Measurements from ENCODE around the gene MINDY1.

The MINDY1 gene

DNA sequence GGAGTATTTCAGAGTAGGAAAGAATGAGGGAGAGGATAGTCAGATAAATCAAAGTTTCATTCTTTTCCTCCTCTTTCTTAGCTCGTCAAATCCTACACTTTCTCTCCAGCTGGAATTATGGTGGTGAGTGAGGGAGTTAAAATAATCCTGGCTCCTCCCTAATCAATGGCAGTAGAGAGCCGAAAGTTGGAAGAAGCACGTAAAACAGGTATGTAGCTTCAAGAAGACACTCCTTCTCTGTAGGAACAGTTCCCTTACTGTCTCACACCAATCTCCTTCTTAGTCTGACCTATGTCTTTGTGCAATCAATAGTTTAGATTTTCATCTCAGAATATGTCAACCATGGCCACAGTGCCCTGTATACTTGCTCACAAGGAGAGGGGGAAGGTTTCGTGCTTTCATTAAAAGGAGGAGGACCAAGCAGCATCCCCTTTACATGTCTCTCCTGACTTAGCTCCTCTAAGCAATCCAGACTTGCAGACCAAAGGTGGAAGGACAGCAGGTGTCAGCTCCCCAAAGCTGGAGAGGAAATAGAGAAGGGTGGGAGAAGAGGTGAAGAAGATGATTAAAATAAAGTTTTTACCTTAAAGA is 878 bp downstream of the MINDY1 start:
- TF ChIP-seq, protein P1, sequence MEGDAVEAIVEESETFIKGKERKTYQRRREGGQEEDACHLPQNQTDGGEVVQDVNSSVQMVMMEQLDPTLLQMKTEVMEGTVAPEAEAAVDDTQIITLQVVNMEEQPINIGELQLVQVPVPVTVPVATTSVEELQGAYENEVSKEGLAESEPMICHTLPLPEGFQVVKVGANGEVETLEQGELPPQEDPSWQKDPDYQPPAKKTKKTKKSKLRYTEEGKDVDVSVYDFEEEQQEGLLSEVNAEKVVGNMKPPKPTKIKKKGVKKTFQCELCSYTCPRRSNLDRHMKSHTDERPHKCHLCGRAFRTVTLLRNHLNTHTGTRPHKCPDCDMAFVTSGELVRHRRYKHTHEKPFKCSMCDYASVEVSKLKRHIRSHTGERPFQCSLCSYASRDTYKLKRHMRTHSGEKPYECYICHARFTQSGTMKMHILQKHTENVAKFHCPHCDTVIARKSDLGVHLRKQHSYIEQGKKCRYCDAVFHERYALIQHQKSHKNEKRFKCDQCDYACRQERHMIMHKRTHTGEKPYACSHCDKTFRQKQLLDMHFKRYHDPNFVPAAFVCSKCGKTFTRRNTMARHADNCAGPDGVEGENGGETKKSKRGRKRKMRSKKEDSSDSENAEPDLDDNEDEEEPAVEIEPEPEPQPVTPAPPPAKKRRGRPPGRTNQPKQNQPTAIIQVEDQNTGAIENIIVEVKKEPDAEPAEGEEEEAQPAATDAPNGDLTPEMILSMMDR (IDR thresholded peaks at IDR 0.05) = no peak
- Histone ChIP-seq H3K4me3 (ENCODE audit: low read depth, low read length) (peak overlapping the region; percentile 78), H3K27ac (peak overlapping the region; percentile 95), H3K4me2 (ENCODE audit: low read length) (peak overlapping the region; percentile 63), H3K9ac (peak overlapping the region; percentile 11), H3K27me3 (ENCODE audit: control insufficient read depth, insufficient read depth, low read length) (no peaks in the 10 kb centered on the region), H3K36me3 (ENCODE audit: control insufficient read depth, insufficient read depth, low read length) (no peaks in the 10 kb centered on the region), H3K79me2 (peaks cover 5% of the 10 kb centered on the region), H3K9me3 (ENCODE audit: control insufficient read depth, low read length) (no peaks in the 10 kb centered on the region), H2AFZ (peak overlapping the region; percentile 85), H3K4me1 (peaks cover 11% of the 10 kb centered on the region)

DNA sequence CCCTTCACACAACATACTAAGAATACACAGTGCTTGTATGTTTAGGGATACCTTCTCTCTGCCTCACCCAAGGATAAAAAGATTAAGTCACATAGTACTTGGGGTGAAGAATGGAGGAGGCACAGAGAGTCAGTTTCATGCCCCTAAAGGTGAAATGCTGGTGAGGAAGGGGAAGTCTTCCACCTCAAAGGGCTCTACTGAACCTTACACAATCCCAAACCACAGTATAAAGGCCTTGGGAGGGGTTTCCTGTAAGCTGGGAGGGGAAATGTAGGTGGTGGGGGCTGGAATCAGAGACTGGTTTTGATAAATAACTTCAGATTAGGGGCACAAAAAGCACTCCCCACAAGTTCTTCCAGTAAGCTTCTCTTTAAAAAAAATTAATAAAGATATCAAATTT is 3.5 kb downstream of the MINDY1 start:
- no peaks in the 10 kb centered on the region for H3K36me3 ChIP-seq (ENCODE audit: control insufficient read depth, insufficient read depth, low read length)
- peak overlapping the region; percentile 23 for H3K4me3 ChIP-seq (ENCODE audit: low read depth, low read length)
- H3K27me3 ChIP-seq (ENCODE audit: control insufficient read depth, insufficient read depth, low read length) = no peaks in the 10 kb centered on the region
- no peak overlapping the region for H3K9ac ChIP-seq
- H3K27ac ChIP-seq = no peak overlapping the region
- H2AFZ ChIP-seq = no peak overlapping the region
- peaks cover 11% of the 10 kb centered on the region for H3K4me1 ChIP-seq
- H3K79me2 ChIP-seq = peaks cover 5% of the 10 kb centered on the region
- peak overlapping the region; percentile 13 for H3K4me2 ChIP-seq (ENCODE audit: low read length)
- H3K9me3 ChIP-seq (ENCODE audit: control insufficient read depth, low read length) = no peaks in the 10 kb centered on the region
- TF ChIP-seq, protein P1 (IDR thresholded peaks at IDR 0.05) = no peak

DNA sequence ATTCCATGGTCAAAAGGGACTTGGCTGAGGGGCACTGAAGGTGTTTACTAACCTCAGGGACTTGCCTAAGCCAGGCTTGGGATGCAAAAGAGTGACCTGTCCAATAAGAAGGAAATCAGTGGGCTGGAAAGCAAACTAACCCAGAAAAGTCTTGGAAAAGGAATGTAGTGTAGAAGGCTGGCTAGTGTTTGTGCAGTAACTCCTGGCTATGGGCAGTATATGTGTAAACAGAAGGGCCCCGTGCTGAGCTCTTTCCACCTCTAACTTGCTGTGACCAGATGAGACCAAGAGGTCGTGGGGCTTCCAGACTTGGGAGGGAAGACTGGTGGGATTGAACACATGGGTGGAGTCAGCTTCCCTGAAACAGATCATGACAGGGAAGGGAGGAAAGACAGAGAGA is 4.1 kb downstream of the MINDY1 start:
- no peak overlapping the region for H2AFZ ChIP-seq
- peak overlapping the region; percentile 13 for H3K4me2 ChIP-seq (ENCODE audit: low read length)

DNA sequence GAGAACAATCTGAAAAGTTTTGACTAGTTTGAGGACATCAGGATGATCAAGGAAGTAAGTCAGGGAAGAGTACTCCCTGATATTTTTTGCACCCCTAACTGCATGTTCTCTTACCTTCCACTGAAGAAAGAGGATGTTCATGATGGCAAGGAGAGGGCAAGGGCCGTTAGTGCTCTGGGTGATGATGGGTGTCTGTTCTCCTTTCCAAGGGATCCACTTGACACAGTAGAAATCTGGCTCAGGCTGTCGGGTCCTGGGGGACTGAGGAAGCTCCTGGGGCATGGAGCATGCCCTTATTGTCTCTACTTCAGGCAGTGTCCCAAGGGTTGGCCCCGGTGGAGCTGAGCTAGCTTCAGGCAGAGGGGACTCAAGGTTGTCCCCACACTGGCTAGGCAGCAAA is 4.7 kb downstream of the MINDY1 start:
- Histone ChIP-seq H3K27ac (no peak overlapping the region), H3K36me3 (ENCODE audit: control insufficient read depth, insufficient read depth, low read length) (no peaks in the 10 kb centered on the region), H3K9me3 (ENCODE audit: control insufficient read depth, low read length) (no peaks in the 10 kb centered on the region), H3K4me1 (peaks cover 2% of the 10 kb centered on the region), H3K27me3 (ENCODE audit: control insufficient read depth, insufficient read depth, low read length) (no peaks in the 10 kb centered on the region), H3K4me3 (ENCODE audit: low read depth, low read length) (no peak overlapping the region), H3K79me2 (peaks cover 5% of the 10 kb centered on the region), H2AFZ (no peak overlapping the region), H3K9ac (no peak overlapping the region), H3K4me2 (ENCODE audit: low read length) (peak overlapping the region; percentile 13)
- TF ChIP-seq, protein P1 (IDR thresholded peaks at IDR 0.05) = no peak

More for the DNA sequence above, 4.1 kb downstream of the MINDY1 start:
- Histone ChIP-seq H3K9me3 (ENCODE audit: control insufficient read depth, low read length) (no peaks in the 10 kb centered on the region), H3K9ac (no peak overlapping the region), H3K79me2 (peaks cover 5% of the 10 kb centered on the region), H3K36me3 (ENCODE audit: control insufficient read depth, insufficient read depth, low read length) (no peaks in the 10 kb centered on the region), H3K27me3 (ENCODE audit: control insufficient read depth, insufficient read depth, low read length) (no peaks in the 10 kb centered on the region), H3K27ac (no peak overlapping the region), H3K4me1 (peaks cover 8% of the 10 kb centered on the region), H3K4me3 (ENCODE audit: low read depth, low read length) (no peak overlapping the region)
- TF ChIP-seq, protein P1 (IDR thresholded peaks at IDR 0.05) = no peak

DNA sequence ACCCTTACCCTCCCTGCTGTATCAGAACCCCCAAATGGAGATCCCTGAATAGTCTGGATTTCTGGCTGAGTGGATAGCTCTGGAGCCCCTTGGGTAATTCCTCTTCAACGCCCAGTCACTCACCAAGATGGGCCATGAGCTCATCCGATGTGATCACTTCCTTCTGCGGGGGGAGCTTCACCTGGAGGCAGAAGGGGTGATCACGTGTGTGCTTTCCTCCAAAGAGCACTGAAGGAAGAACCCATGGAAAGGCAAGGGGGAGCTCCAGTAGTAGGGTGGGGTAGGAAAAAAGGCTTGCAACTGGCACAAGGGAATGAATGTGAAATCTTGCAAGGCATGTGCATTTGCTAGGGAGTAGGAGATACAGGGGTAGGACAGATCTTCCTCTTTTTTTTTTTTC is 5.1 kb downstream of the MINDY1 start:
- Histone ChIP-seq H3K36me3 (ENCODE audit: control insufficient read depth, insufficient read depth, low read length) (no peaks in the 10 kb centered on the region), H3K27ac (no peak overlapping the region), H3K4me1 (no peaks in the 10 kb centered on the region), H3K4me3 (ENCODE audit: low read depth, low read length) (no peak overlapping the region), H3K79me2 (peaks cover 5% of the 10 kb centered on the region), H3K27me3 (ENCODE audit: control insufficient read depth, insufficient read depth, low read length) (no peaks in the 10 kb centered on the region), H3K9ac (no peak overlapping the region), H2AFZ (no peak overlapping the region), H3K4me2 (ENCODE audit: low read length) (no peak overlapping the region), H3K9me3 (ENCODE audit: control insufficient read depth, low read length) (no peaks in the 10 kb centered on the region)
- TF ChIP-seq, protein P1 (IDR thresholded peaks at IDR 0.05) = no peak

All from parathyroid adenoma (tissue), 2 donors.